ENCODE data around the gene KRTAP12-3.
"Not testable (repeated sequence)": the region's sequence is repeated elsewhere in the genome, so short reads cannot be mapped to it uniquely, and the experiment has no call there.

- not testable (repeated sequence) for TF ChIP-seq TAF1 (conservative IDR thresholded peaks at IDR 0.05); RAD21 (IDR thresholded peaks at IDR 0.05); RXRA (IDR thresholded peaks at IDR 0.05); EGR1 (IDR thresholded peaks at IDR 0.05; ENCODE audit: low read depth in 2 of 2)
- TF ChIP-seq, protein P1, sequence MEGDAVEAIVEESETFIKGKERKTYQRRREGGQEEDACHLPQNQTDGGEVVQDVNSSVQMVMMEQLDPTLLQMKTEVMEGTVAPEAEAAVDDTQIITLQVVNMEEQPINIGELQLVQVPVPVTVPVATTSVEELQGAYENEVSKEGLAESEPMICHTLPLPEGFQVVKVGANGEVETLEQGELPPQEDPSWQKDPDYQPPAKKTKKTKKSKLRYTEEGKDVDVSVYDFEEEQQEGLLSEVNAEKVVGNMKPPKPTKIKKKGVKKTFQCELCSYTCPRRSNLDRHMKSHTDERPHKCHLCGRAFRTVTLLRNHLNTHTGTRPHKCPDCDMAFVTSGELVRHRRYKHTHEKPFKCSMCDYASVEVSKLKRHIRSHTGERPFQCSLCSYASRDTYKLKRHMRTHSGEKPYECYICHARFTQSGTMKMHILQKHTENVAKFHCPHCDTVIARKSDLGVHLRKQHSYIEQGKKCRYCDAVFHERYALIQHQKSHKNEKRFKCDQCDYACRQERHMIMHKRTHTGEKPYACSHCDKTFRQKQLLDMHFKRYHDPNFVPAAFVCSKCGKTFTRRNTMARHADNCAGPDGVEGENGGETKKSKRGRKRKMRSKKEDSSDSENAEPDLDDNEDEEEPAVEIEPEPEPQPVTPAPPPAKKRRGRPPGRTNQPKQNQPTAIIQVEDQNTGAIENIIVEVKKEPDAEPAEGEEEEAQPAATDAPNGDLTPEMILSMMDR (IDR thresholded peaks at IDR 0.05; ENCODE audit: low read depth, low read length, missing input control): not testable (repeated sequence)
- TF ChIP-seq, protein P2, sequence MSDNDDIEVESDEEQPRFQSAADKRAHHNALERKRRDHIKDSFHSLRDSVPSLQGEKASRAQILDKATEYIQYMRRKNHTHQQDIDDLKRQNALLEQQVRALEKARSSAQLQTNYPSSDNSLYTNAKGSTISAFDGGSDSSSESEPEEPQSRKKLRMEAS (IDR thresholded peaks at IDR 0.05): not testable (repeated sequence)
Observed at GRCh38 chr21:44627181-44627822, 30.4 kb upstream of the KRTAP12-3 start.

All from liver (tissue), 3 donors.